Neural cell (in vitro differentiated cells): ENCODE data around the gene IGLL5. TPM values are rescaled to one million over a fixed set of nuclear protein-coding genes. Genes with fewer than 3 reads are reported as not detected.

Experiments
- H2AFZ ChIP-seq: fragments of 200-600, 300-800 bp; sonication (generic), shearing (Covaris generic); 2 replicates; pipeline ENCODE4 v1.6.0; 2014; ENCODE audit warnings: low read depth, mild to moderate bottlenecking, antibody characterized with exemption, low read length, moderate library complexity
- H3F3A ChIP-seq: fragments of 200-600 bp; shearing (Covaris generic); 2 replicates; pipeline ENCODE4 v1.6.1; 2016; ENCODE audit warnings: mild to moderate bottlenecking, moderate library complexity, mixed read lengths, antibody characterized with exemption, low read length; ENCODE audit not compliant: insufficient read depth, poor library complexity, severe bottlenecking
- H3K27ac ChIP-seq: fragments of 200-600, 300-800 bp; sonication (generic), shearing (Covaris generic); 2 replicates; pipeline ENCODE4 v1.5.1; 2014; ENCODE audit warnings: mild to moderate bottlenecking, low read length, moderate library complexity
- H3K27me3 ChIP-seq: fragments of 300-800, 200-600 bp; sonication (generic), shearing (Covaris generic); 2 replicates; pipeline ENCODE4 v1.6.0; 2014; ENCODE audit warnings: mild to moderate bottlenecking, low read depth, low read length, moderate library complexity; ENCODE audit not compliant: insufficient read depth
- H3K36me3 ChIP-seq: fragments of 300-800, 200-600 bp; sonication (generic), shearing (Covaris generic); 2 replicates; pipeline ENCODE4 v1.5.1; 2014; ENCODE audit warnings: mild to moderate bottlenecking, antibody characterized with exemption, low read length, moderate library complexity; ENCODE audit not compliant: insufficient read depth
- H3K4me2 ChIP-seq: fragments of 300-800, 200-600 bp; sonication (generic), shearing (Covaris generic); 2 replicates; pipeline ENCODE4 v1.6.0; 2014; ENCODE audit warnings: mild to moderate bottlenecking, low read length
- H3K4me3 ChIP-seq: fragments of 300-800, 200-600 bp; sonication (generic), shearing (Covaris generic); 2 replicates; pipeline ENCODE4 v1.5.1; 2014; ENCODE audit warnings: mild to moderate bottlenecking, low read length, moderate library complexity
- H3K79me2 ChIP-seq: fragments of 200-600 bp; shearing (Covaris generic); replicated peaks from 2 replicates; pipeline ENCODE4 v1.6.0; 2014; ENCODE audit warnings: mild to moderate bottlenecking, low read length, moderate library complexity; ENCODE audit not compliant: insufficient read depth
- H3K9ac ChIP-seq: fragments of 300-800, 200-600 bp; sonication (generic), shearing (Covaris generic); 2 replicates; pipeline ENCODE4 v1.6.1; 2016; ENCODE audit warnings: mild to moderate bottlenecking, low read length, mixed read lengths
- H3K9me2 ChIP-seq: fragments of 200-600 bp; shearing (Covaris generic); 2 replicates; pipeline ENCODE4 v1.6.1; 2016; ENCODE audit warnings: mild to moderate bottlenecking, low read length, mixed read lengths; ENCODE audit not compliant: insufficient read depth
- H3K9me3 ChIP-seq: fragments of 200-600, 300-800 bp; sonication (generic), shearing (Covaris generic); 2 replicates; pipeline ENCODE4 v1.6.1; 2016; ENCODE audit warnings: mild to moderate bottlenecking, mixed run types, low read length, moderate library complexity, mixed read lengths
- H4K20me1 ChIP-seq: fragments of 200-600 bp; shearing (Covaris generic); 2 replicates; pipeline ENCODE4 v1.6.1; 2016; ENCODE audit warnings: mild to moderate bottlenecking, mixed run types; ENCODE audit not compliant: insufficient read depth
- CTCF ChIP-seq: fragments of 450-650 bp; IDR thresholded peaks from 2 replicates; pipeline ENCODE4 v1.5.1; 2014; ENCODE audit warnings: antibody characterized with exemption, mild to moderate bottlenecking, moderate library complexity; ENCODE audit not compliant: poor library complexity, severe bottlenecking
- EP300 ChIP-seq: fragments of 450-650 bp; conservative IDR thresholded peaks from 2 replicates; pipeline ENCODE4 v1.6.1; 2014; ENCODE audit warnings: antibody characterized with exemption, mild to moderate bottlenecking, moderate library complexity; ENCODE audit not compliant: poor library complexity, severe bottlenecking
- EZH2 ChIP-seq: fragments of 200-600, 300-800 bp; shearing (Covaris generic), sonication (generic); IDR thresholded peaks from 2 replicates; pipeline ENCODE4 v1.6.1; 2014; ENCODE audit warnings: antibody characterized with exemption, low read length, borderline replicate concordance, mild to moderate bottlenecking; ENCODE audit not compliant: insufficient read depth, poor library complexity, severe bottlenecking
- MXI1 ChIP-seq: fragments of 450-650 bp; conservative IDR thresholded peaks from 2 replicates; pipeline ENCODE4 v1.6.1; 2014; ENCODE audit warnings: antibody characterized with exemption, mild to moderate bottlenecking; ENCODE audit not compliant: poor library complexity, severe bottlenecking
- POLR2AphosphoS5 ChIP-seq: IDR thresholded peaks from 2 replicates; pipeline ENCODE4 v1.6.1; 2012
- RAD21 ChIP-seq: fragments of 450-650 bp; conservative IDR thresholded peaks from 2 replicates; pipeline ENCODE4 v1.6.1; 2014; ENCODE audit warnings: antibody characterized with exemption, mild to moderate bottlenecking, moderate library complexity
- SMC3 ChIP-seq: fragments of 450-650 bp; conservative IDR thresholded peaks from 2 replicates; pipeline ENCODE4 v1.6.1; 2014; ENCODE audit warnings: antibody characterized with exemption, mild to moderate bottlenecking, moderate library complexity; ENCODE audit not compliant: poor library complexity
- TAF1 ChIP-seq: IDR thresholded peaks from 2 replicates; pipeline ENCODE4 v1.6.1; 2012; ENCODE audit warnings: low read depth
- polyA plus RNA-seq: library from polyadenylated mRNA; depleted of rRNA; stranded (reverse); fragments of >200 nt; gene quantifications from 2 replicates; pipeline ENCODE4 v1.2.3, GENCODE V29; 2014
- TF ChIP-seq, protein P1 (sequence below): IDR thresholded peaks from 2 replicates; pipeline ENCODE4 v1.6.1; 2012; ENCODE audit warnings: borderline replicate concordance

Gene IGLL5
- polyA plus RNA-seq, 1 donor from 2014 or later: 0.19 TPM

- TF ChIP-seq EZH2 (no peak), EP300 (no peak), POLR2AphosphoS5 (no peak), RAD21 (no peak), TAF1 (no peak), CTCF (no peak)
- no peak overlapping the region for H2AFZ ChIP-seq
- H3K9me3 ChIP-seq: no peaks in the 10 kb centered on the region
- H4K20me1 ChIP-seq: no peaks in the 10 kb centered on the region
- H3K9me2 ChIP-seq: no peaks in the 10 kb centered on the region
- H3K4me2 ChIP-seq: no peak overlapping the region
- no peaks in the 10 kb centered on the region for H3K27me3 ChIP-seq
- H3K27ac ChIP-seq: no peak overlapping the region
- H3K9ac ChIP-seq: no peak overlapping the region
- no peak overlapping the region for H3K4me3 ChIP-seq
- H3K79me2 ChIP-seq: no peaks in the 10 kb centered on the region
- no peaks in the 10 kb centered on the region for H3F3A ChIP-seq
- no peaks in the 10 kb centered on the region for H3K36me3 ChIP-seq
These were observed 2.5 kb upstream of the IGLL5 start for GRCh38 chr22:22884888-22885840.

GRCh38 chr22:22886546-22886945 lies 1.1 kb upstream of the IGLL5 start:
- no peak overlapping the region for H2AFZ ChIP-seq
- no peak overlapping the region for H3K27ac ChIP-seq
- H3K4me3 ChIP-seq: no peak overlapping the region
- H3K4me2 ChIP-seq: no peak overlapping the region
- H3F3A ChIP-seq: no peaks in the 10 kb centered on the region
- no peaks in the 10 kb centered on the region for H3K9me3 ChIP-seq
- H3K36me3 ChIP-seq: no peaks in the 10 kb centered on the region
- H3K27me3 ChIP-seq: no peaks in the 10 kb centered on the region
- H3K9me2 ChIP-seq: no peaks in the 10 kb centered on the region
- TF ChIP-seq EP300 (no peak), EZH2 (no peak), CTCF (no peak), POLR2AphosphoS5 (no peak), MXI1 (no peak), SMC3 (no peak), RAD21 (no peak), TAF1 (no peak)
- TF ChIP-seq, protein P1, sequence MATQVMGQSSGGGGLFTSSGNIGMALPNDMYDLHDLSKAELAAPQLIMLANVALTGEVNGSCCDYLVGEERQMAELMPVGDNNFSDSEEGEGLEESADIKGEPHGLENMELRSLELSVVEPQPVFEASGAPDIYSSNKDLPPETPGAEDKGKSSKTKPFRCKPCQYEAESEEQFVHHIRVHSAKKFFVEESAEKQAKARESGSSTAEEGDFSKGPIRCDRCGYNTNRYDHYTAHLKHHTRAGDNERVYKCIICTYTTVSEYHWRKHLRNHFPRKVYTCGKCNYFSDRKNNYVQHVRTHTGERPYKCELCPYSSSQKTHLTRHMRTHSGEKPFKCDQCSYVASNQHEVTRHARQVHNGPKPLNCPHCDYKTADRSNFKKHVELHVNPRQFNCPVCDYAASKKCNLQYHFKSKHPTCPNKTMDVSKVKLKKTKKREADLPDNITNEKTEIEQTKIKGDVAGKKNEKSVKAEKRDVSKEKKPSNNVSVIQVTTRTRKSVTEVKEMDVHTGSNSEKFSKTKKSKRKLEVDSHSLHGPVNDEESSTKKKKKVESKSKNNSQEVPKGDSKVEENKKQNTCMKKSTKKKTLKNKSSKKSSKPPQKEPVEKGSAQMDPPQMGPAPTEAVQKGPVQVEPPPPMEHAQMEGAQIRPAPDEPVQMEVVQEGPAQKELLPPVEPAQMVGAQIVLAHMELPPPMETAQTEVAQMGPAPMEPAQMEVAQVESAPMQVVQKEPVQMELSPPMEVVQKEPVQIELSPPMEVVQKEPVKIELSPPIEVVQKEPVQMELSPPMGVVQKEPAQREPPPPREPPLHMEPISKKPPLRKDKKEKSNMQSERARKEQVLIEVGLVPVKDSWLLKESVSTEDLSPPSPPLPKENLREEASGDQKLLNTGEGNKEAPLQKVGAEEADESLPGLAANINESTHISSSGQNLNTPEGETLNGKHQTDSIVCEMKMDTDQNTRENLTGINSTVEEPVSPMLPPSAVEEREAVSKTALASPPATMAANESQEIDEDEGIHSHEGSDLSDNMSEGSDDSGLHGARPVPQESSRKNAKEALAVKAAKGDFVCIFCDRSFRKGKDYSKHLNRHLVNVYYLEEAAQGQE: no peak
- no peaks in the 10 kb centered on the region for H3K79me2 ChIP-seq
- H4K20me1 ChIP-seq: no peaks in the 10 kb centered on the region
- H3K9ac ChIP-seq: no peak overlapping the region
